ENCODE results near the gene SRL.
A peak's percentile ranks its signal among the peaks of the same experiment; 100 is the strongest.

SRL gene

DNA sequence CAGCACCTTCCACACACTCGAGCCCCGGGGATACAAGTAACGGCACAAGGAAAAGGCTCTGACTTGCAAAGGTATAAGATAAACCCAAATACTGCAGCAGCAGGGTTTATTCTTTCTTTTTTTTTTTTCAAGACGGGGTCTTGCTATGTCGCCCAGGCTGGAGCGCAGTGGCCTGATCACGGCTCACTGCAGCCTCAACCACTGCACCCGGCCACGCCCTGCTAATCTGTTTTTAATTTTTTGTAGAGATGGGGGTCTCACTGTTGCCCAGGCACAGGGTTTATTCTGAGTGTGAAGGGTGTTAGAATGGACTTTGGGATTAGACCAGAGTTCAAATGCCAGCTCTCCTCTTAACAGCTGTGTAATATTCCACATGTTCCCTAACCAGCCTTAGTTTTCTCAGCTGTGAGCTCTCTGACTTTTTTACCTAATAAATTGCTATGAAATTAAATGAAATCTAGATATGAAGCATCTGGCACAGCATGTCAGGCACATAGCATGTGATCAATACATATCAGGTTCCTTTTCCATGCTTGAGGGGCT lies 63.3 kb downstream of the SRL start:
- no peak overlapping the region for H3K4me3 ChIP-seq (ENCODE audit: low read depth, low read length)
- TF ChIP-seq, protein P1, sequence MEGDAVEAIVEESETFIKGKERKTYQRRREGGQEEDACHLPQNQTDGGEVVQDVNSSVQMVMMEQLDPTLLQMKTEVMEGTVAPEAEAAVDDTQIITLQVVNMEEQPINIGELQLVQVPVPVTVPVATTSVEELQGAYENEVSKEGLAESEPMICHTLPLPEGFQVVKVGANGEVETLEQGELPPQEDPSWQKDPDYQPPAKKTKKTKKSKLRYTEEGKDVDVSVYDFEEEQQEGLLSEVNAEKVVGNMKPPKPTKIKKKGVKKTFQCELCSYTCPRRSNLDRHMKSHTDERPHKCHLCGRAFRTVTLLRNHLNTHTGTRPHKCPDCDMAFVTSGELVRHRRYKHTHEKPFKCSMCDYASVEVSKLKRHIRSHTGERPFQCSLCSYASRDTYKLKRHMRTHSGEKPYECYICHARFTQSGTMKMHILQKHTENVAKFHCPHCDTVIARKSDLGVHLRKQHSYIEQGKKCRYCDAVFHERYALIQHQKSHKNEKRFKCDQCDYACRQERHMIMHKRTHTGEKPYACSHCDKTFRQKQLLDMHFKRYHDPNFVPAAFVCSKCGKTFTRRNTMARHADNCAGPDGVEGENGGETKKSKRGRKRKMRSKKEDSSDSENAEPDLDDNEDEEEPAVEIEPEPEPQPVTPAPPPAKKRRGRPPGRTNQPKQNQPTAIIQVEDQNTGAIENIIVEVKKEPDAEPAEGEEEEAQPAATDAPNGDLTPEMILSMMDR (IDR thresholded peaks at IDR 0.05; ENCODE audit: low read depth, low read length): no peak
- no peaks in the 10 kb centered on the region for H3K36me3 ChIP-seq
- H3K27me3 ChIP-seq: no peaks in the 10 kb centered on the region
- DNase-seq: no peak
- no peaks in the 10 kb centered on the region for H3K4me1 ChIP-seq
- H3K9me3 ChIP-seq: no peaks in the 10 kb centered on the region

DNA sequence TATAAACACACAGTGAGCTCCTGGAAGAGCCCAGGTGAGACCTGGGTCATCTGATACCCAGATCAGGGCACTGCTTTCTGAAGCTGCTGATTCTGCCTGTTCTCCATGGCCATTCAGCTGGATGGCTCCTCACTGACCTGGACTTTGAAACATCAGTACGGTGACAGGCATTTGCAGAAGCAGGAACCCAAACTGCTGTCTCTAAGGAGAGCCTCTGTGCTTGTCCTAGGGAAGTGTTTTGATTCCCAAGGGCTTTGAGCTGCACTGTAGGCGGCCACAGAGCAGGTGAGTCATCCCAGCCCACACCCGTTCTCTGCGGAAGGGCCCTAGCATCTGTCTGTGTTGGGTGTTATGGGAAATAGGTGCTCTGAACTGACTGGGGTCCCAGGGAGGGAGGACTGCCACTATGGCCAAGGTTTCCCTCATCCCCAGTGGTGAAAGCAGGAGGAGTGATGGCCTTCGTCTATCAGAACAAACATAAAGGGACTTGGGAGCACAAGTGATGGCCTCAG lies 64.9 kb downstream of the SRL start:
- H3K9me3 ChIP-seq: no peaks in the 10 kb centered on the region
- DNase-seq: peak; percentile 44

DNA sequence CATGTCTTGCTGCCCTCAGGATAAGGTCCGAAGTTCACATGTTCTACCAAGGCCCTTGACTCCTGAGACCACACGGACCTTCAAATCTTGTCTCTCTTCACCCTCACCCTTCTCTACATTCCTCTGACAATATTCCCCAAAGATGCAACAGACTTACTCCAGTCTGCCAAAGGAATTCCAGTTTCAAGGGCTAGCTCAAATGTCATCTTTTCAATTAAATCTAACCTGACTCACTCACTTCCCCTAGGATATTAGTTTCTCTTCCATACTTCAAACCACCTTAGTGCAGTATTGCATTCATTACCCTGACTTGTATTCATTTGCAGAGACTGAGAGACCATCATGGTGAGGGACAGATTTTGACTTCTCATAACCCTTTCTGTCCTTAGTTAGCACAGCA lies 66.0 kb downstream of the SRL start:
- no peaks in the 10 kb centered on the region for H3K9me3 ChIP-seq
- H3K27me3 ChIP-seq: no peaks in the 10 kb centered on the region
- no peak for DNase-seq
- TF ChIP-seq, protein P1 (IDR thresholded peaks at IDR 0.05; ENCODE audit: low read depth, low read length): no peak
- no peaks in the 10 kb centered on the region for H3K4me1 ChIP-seq
- H3K36me3 ChIP-seq: no peaks in the 10 kb centered on the region
- no peak overlapping the region for H3K4me3 ChIP-seq (ENCODE audit: low read depth, low read length)

More for the DNA sequence above, 64.9 kb downstream of the SRL start:
- Histone ChIP-seq H3K27me3 (no peaks in the 10 kb centered on the region), H3K36me3 (no peaks in the 10 kb centered on the region), H3K4me3 (ENCODE audit: low read depth, low read length) (no peak overlapping the region), H3K4me1 (no peaks in the 10 kb centered on the region)
- TF ChIP-seq, protein P1 (IDR thresholded peaks at IDR 0.05; ENCODE audit: low read depth, low read length): no peak

DNA sequence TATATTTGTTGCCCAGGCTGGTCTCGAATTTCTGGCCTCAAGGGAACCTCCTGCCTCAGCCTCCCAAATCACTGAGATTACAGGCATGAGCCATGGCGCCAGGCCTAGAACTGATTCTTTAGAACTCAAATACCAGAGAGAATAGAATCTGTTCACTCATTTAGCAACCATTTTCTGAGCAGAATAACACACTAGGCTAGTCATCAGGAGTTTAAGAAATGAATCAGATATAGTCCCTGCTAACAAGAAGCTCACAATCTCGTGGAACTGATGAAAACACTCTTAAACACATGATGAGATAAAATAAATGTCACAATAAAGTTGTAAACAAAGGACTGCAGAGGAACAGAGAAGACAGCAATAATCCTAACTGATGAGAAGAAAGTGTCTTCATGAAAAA lies 69.8 kb downstream of the SRL start:
- Histone ChIP-seq H3K4me3 (ENCODE audit: low read depth, low read length) (no peak overlapping the region), H3K36me3 (no peaks in the 10 kb centered on the region), H3K4me1 (no peaks in the 10 kb centered on the region), H3K9me3 (no peaks in the 10 kb centered on the region), H3K27me3 (no peaks in the 10 kb centered on the region)
- no peak for DNase-seq
- TF ChIP-seq, protein P1 (IDR thresholded peaks at IDR 0.05; ENCODE audit: low read depth, low read length): no peak

DNA sequence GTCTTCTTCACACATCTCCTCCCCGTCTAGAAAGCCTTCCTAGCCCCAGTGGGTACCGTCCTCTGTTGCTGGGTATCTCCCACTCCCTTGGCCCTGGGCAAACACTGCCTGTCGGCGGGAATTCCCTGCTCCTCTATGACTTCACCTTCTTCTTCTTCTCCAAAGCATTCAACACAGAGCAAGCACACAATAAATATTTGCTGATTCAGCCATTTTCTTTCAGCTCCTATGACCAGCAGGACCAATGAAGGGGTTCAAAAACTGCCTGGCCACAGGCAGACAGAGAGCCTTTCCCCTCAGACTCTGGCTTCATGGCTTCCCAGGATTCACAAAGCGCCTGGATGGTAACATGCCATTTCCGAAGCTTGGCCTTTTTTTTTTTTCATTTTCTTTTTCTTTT lies 72.5 kb downstream of the SRL start:
- no peaks in the 10 kb centered on the region for H3K27me3 ChIP-seq
- TF ChIP-seq, protein P1 (IDR thresholded peaks at IDR 0.05; ENCODE audit: low read depth, low read length): no peak

DNA sequence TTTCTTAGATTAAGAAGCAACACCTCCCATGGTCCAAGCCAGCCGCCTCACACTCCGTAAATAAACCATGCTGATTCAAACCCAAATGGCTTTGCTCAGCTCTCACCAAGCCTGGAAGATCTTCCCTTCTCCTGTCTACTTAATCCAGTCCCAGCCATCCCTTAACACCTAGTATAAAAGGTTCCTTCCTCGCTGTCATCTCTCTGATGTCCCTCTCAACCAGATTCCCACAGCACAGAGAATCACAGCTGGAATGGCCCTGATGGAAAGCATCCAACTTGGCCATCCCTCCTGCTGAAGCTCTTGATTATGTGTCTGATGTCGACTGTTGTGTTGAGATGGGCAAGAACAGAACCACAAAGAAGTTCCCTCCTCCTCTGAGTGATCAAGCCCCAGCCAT lies 75.1 kb downstream of the SRL start:
- Histone ChIP-seq H3K27me3 (no peaks in the 10 kb centered on the region), H3K4me1 (no peaks in the 10 kb centered on the region), H3K36me3 (no peaks in the 10 kb centered on the region), H3K9me3 (no peaks in the 10 kb centered on the region), H3K4me3 (ENCODE audit: low read depth, low read length) (no peak overlapping the region)
- TF ChIP-seq, protein P1 (IDR thresholded peaks at IDR 0.05; ENCODE audit: low read depth, low read length): no peak
- DNase-seq: no peak

More for the DNA sequence above, 72.5 kb downstream of the SRL start:
- Histone ChIP-seq H3K4me1 (no peaks in the 10 kb centered on the region), H3K4me3 (ENCODE audit: low read depth, low read length) (no peak overlapping the region), H3K9me3 (no peaks in the 10 kb centered on the region), H3K36me3 (no peaks in the 10 kb centered on the region)
- DNase-seq: no peak

Measured in BE2C (cell line).